Left cardiac atrium (tissue), 4 donors: Measurements from ENCODE around the gene DNAJC5. TPM values are rescaled to one million over a fixed set of nuclear protein-coding genes. Genes with fewer than 3 reads are reported as not detected.
"Not testable (repeated sequence)": the region's sequence is repeated elsewhere in the genome, so short reads cannot be mapped to it uniquely, and the experiment has no call there.

Source experiments
- ATAC-seq, 2 donors: fragments of 200-7000 bp; cut with Tn5 transposase; one replicate each; pipeline ENCODE4 v1.9.1; 2020; ENCODE audit warnings: mild to moderate bottlenecking in 2 of 2, moderate library complexity in 2 of 2
- DNase-seq: peaks from one replicate; pipeline ENCODE4 v3.0.0-alpha.2; 2020
- intact Hi-C, 2 donors: fragments of 100-400 bp; cut with DNase I; formaldehyde crosslinking; loops; one replicate each; pipeline versions ENCODE4 v1.14.1 to v1.15.1; 2022 to 2023
- long read RNA-seq: library from polyadenylated mRNA; unstranded; transcript quantifications from one replicate; pipeline ENCODE4 v2.0.0, GENCODE V29; 2021
- total RNA-seq, 2 donors: library from RNA; stranded (reverse); fragmentation: NEBNext Ultra II Directional; extraction: Animal tissue kit (Norgen Biotek cat#: 25700); gene quantifications; one replicate each; pipeline ENCODE4 v1.2.1, GENCODE V29; 2021
- donor health status: DM: no; HTN: yes; CAD: no.
- donor health status: DM: no; HTN: yes; CAD: no; lungs with severe emphysema.
- donor health status: DM: yes; HTN: yes; CAD: no.
- donor health status: Dilated cardiomyopathy.

The DNAJC5 gene
- total RNA-seq = 10 to 100 TPM; 41.9 to 53.4 TPM
- long read RNA-seq, full-length matches to known transcripts = 10 of 148 reads
- long read RNA-seq, partial matches to known transcripts = 87 of 148 reads
- long read RNA-seq, other reads (novel, unspliced or antisense) = 51 of 148 reads

GRCh38 chr20:63894358-63895201, at the start of gene DNAJC5:
TSS of gene DNAJC5 (plus strand) at chr20:63895126. CDS start at chr20:63928346, 33,220 bp downstream.
- ATAC-seq = peak; percentile 94 to 96
- DNase-seq = peak; percentile 97
- intact Hi-C loops = no loop called here

GRCh38 chr20:63846128-63846771, 48.7 kb upstream of the DNAJC5 start:
- ATAC-seq (peak; percentile 83 to 85), DNase-seq (peak; percentile 78)
- intact Hi-C loops = no loop called here

GRCh38 chr20:63846888-63847236, 48.1 kb upstream of the DNAJC5 start:
- intact Hi-C loops = no loop called here
- DNase-seq (no peak), ATAC-seq (no peak)

- peak; percentile 6 to 27 for ATAC-seq
- intact Hi-C loops = no loop called here
- no peak for DNase-seq
Observed at GRCh38 chr20:63847237-63848002, 47.5 kb upstream of the DNAJC5 start.

- intact Hi-C loops = no loop called here
- ATAC-seq (peak; percentile 15 to 25), DNase-seq (no peak)
Observed at GRCh38 chr20:63848003-63848911, 46.7 kb upstream of the DNAJC5 start.

- intact Hi-C loops = no loop called here
- ATAC-seq = no peak
- DNase-seq = no peak
Observed at GRCh38 chr20:63850689-63851547, 44.0 kb upstream of the DNAJC5 start.

- DNase-seq, intact Hi-C loops, ATAC-seq: not testable (repeated sequence)
Observed at GRCh38 chr20:63851548-63851943, 43.4 kb upstream of the DNAJC5 start.

- intact Hi-C loops, ATAC-seq, DNase-seq: not testable (repeated sequence)
Observed at GRCh38 chr20:63853733-63854068, 41.2 kb upstream of the DNAJC5 start.

- DNase-seq (no peak), ATAC-seq (peak; percentile 41 to 49)
- intact Hi-C loops = no loop called here
Observed at GRCh38 chr20:63854069-63854765, 40.7 kb upstream of the DNAJC5 start.

GRCh38 chr20:63854766-63855362, 40.1 kb upstream of the DNAJC5 start:
- intact Hi-C loops = loop anchor here in 1 of 2 donors (5.0 kb wide), 1 partner anchor 33 kb away; no protein-coding TSS in a partner anchor
- DNase-seq = no peak
- ATAC-seq = peak; percentile 25

- ATAC-seq (peak; percentile 2), DNase-seq (no peak)
- intact Hi-C loops = loop anchor here in 1 of 2 donors (5.0 kb wide), 1 partner anchor 33 kb away; no protein-coding TSS in a partner anchor
Observed at GRCh38 chr20:63855363-63856097, 39.4 kb upstream of the DNAJC5 start.

- intact Hi-C loops = loop anchor here in 1 of 2 donors (5.0 kb wide), 1 partner anchor 34 kb away; no protein-coding TSS in a partner anchor
- no peak for ATAC-seq
- DNase-seq = no peak
Observed at GRCh38 chr20:63856098-63856511, 38.8 kb upstream of the DNAJC5 start.

- no peak for DNase-seq
- ATAC-seq = peak; percentile 6 to 14
- intact Hi-C loops = loop anchor here in 1 of 2 donors (5.0 kb wide), 1 partner anchor 36 kb away; no protein-coding TSS in a partner anchor
Observed at GRCh38 chr20:63857764-63858392, 37.0 kb upstream of the DNAJC5 start.

GRCh38 chr20:63858393-63859165, 36.3 kb upstream of the DNAJC5 start:
- ATAC-seq (peak; percentile 32 to 42), DNase-seq (peak; percentile 64)
- intact Hi-C loops = loop anchor here in 1 of 2 donors (5.0 kb wide), 1 partner anchor 36 kb away; no protein-coding TSS in a partner anchor
